Measurements from ENCODE around the gene CDSN.

DNA sequence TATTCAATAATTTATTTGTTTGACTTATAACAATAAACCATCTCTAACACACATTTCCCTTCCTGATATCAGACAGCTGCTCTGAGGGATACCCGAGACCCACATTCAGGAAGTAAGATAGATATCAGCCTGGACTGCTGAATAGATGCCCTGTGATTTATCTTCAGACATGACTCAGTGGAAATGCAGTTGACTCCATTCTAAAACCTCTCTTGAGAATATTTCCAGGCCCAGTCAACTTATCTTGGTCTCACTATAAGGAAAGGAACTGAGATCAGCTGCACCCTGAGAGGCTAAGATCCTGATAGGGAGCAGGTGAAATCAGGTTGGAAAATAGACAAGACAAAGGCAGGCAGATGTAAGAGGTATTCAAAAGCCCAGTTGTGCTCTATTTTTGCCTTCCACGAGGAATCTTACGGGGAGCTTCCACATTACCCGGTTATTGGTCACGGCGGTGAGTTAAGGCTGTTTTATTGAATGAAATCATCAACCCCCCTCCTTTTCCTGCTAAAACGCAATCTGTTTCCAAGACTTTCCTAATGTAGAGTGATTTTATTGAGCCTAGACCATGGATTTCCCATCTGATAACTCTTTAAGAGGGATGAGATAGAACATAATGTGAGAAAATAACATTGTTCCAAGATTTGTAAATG, 33.3 kb downstream of the CDSN start:
- TF ChIP-seq CSDC2 (CRISPR knock-in tag; IDR thresholded peaks at IDR 0.05): no peak
- TF ChIP-seq RARB (CRISPR knock-in tag; IDR thresholded peaks at IDR 0.05): no peak
- TF ChIP-seq ZNF565 (CRISPR knock-in tag; conservative IDR thresholded peaks at IDR 0.05; ENCODE audit: low read depth): no peak
- no peak for TF ChIP-seq BACH2 (CRISPR knock-in tag; IDR thresholded peaks at IDR 0.05; ENCODE audit: borderline replicate concordance)
- TF ChIP-seq, protein P1, sequence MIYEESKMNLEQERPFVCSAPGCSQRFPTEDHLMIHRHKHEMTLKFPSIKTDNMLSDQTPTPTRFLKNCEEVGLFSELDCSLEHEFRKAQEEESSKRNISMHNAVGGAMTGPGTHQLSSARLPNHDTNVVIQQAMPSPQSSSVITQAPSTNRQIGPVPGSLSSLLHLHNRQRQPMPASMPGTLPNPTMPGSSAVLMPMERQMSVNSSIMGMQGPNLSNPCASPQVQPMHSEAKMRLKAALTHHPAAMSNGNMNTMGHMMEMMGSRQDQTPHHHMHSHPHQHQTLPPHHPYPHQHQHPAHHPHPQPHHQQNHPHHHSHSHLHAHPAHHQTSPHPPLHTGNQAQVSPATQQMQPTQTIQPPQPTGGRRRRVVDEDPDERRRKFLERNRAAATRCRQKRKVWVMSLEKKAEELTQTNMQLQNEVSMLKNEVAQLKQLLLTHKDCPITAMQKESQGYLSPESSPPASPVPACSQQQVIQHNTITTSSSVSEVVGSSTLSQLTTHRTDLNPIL (CRISPR knock-in tag; IDR thresholded peaks at IDR 0.05; ENCODE audit: low read depth): no peak
- no peak for TF ChIP-seq TCF4 (CRISPR knock-in tag; IDR thresholded peaks at IDR 0.05; ENCODE audit: borderline replicate concordance)
- TF ChIP-seq, protein P2, sequence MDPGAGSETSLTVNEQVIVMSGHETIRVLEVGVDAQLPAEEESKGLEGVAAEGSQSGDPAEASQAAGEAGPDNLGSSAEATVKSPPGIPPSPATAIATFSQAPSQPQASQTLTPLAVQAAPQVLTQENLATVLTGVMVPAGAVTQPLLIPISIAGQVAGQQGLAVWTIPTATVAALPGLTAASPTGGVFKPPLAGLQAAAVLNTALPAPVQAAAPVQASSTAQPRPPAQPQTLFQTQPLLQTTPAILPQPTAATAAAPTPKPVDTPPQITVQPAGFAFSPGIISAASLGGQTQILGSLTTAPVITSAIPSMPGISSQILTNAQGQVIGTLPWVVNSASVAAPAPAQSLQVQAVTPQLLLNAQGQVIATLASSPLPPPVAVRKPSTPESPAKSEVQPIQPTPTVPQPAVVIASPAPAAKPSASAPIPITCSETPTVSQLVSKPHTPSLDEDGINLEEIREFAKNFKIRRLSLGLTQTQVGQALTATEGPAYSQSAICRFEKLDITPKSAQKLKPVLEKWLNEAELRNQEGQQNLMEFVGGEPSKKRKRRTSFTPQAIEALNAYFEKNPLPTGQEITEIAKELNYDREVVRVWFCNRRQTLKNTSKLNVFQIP (CRISPR knock-in tag; IDR thresholded peaks at IDR 0.05; ENCODE audit: borderline replicate concordance, low read depth): no peak
- no peak for TF ChIP-seq TOX (CRISPR knock-in tag; IDR thresholded peaks at IDR 0.05; ENCODE audit: borderline replicate concordance)
- TF ChIP-seq SNAI2 (CRISPR knock-in tag; IDR thresholded peaks at IDR 0.05): no peak
- TF ChIP-seq ZFP3 (CRISPR knock-in tag; IDR thresholded peaks at IDR 0.05): no peak
- no peak for TF ChIP-seq ZC3H10 (CRISPR knock-in tag; IDR thresholded peaks at IDR 0.05)
- no peak for TF ChIP-seq PPARA (CRISPR knock-in tag; IDR thresholded peaks at IDR 0.05; ENCODE audit: borderline replicate concordance)
